ENCODE data around the gene TRIM71. TPM values are rescaled to one million over a fixed set of nuclear protein-coding genes. Genes with fewer than 3 reads are reported as not detected.
"Not testable (repeated sequence)": the region's sequence is repeated elsewhere in the genome, so short reads cannot be mapped to it uniquely, and the experiment has no call there.

Gene TRIM71
- total and polyA plus RNA-seq, 9 donors: 0.05 to 0.43 (median 0.07) TPM; not detected in 4

GRCh38 chr3:32913790-32914446 lies 96.1 kb downstream of the TRIM71 start:
- Histone ChIP-seq H3K36me3 (no peaks in the 10 kb centered on the region), H3K27me3 (no peaks in the 10 kb centered on the region), H3K27ac (no peak overlapping the region), H3K4me1 (ENCODE audit: insufficient read depth) (peaks cover 1% of the 10 kb centered on the region), H3K9me3 (no peaks in the 10 kb centered on the region), H3K4me3 (no peak overlapping the region)
- no peak for TF ChIP-seq CTCF (IDR thresholded peaks at IDR 0.05)
- no peak for TF ChIP-seq POLR2A (IDR thresholded peaks at IDR 0.05)
- no peak for TF ChIP-seq EP300 (IDR thresholded peaks at IDR 0.05)
- peak in 1 of 5 donors; percentile 53 for DNase-seq
- intact Hi-C loops (cut with DNase I): no loop called here
- 20 to 32% (median 24%) methylated on average over 7 of the region's 7 CpGs for WGBS, 3 donors

- TF ChIP-seq EP300 (IDR thresholded peaks at IDR 0.05) (no peak), CTCF (IDR thresholded peaks at IDR 0.05) (no peak), POLR2A (IDR thresholded peaks at IDR 0.05) (no peak)
- Histone ChIP-seq H3K4me3 (no peak overlapping the region), H3K9me3 (no peaks in the 10 kb centered on the region), H3K27me3 (no peaks in the 10 kb centered on the region), H3K36me3 (no peaks in the 10 kb centered on the region), H3K27ac (no peak overlapping the region), H3K4me1 (ENCODE audit: insufficient read depth) (no peaks in the 10 kb centered on the region)
- 78 to 87% (median 81%) methylated on average over 2 of the region's 2 CpGs for WGBS, 3 donors
- intact Hi-C loops (cut with DNase I): no loop called here
- no peak for DNase-seq
Observed at GRCh38 chr3:32919920-32920319, 102.1 kb downstream of the TRIM71 start.

DNA sequence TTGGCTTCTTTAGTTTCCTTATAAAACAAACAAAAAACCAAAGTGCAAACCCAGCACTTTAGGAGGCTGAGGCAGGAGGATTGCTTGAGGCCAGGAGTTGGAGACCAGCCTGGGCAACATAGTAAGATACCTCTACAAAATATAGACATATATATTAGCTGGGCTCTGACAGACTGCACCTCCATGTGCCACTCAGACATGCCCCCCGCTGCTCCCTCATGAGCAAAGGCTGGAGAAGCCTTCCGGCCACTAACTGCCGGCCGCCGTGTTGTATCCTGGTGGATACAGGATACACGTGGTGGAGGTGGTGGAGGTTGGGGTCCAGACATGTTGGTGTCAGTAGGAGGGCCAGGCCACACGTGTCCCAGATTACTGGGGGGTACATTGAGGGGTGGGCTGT lies 104.3 kb downstream of the TRIM71 start:
- 85 to 91% (median 87%) methylated on average over 7 of the region's 7 CpGs for WGBS, 3 donors
- DNase-seq: no peak
- no peaks in the 10 kb centered on the region for H3K4me1 ChIP-seq (ENCODE audit: insufficient read depth)
- H3K27me3 ChIP-seq: no peaks in the 10 kb centered on the region
- H3K36me3 ChIP-seq: no peaks in the 10 kb centered on the region
- no peaks in the 10 kb centered on the region for H3K9me3 ChIP-seq
- no peak overlapping the region for H3K27ac ChIP-seq
- intact Hi-C loops (cut with DNase I): no loop called here
- no peak overlapping the region for H3K4me3 ChIP-seq
- TF ChIP-seq POLR2A (IDR thresholded peaks at IDR 0.05) (no peak), EP300 (IDR thresholded peaks at IDR 0.05) (no peak), CTCF (IDR thresholded peaks at IDR 0.05) (no peak)

DNA sequence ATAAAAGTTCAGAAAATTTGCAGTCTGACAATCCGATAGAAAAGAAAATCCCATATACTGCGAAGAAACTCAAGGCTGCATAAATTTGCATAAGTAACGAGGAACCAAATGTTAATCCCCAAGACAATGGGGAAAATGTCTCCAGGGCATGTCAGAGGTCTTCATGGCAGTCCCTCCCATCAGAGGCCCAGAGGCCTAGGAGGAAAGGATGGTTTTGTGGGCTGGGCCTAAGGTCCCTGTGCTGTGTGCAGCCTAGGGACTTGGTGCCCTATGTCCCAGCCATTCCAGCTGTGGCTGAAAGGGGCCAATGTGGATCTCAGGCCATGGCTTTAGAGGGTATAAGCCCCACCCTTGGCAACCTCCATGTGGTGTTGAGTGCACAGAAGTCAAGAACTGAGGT lies 112.4 kb downstream of the TRIM71 start:
- 94 to 97% (median 97%) methylated on average over 3 of the region's 3 CpGs for WGBS, 3 donors
- TF ChIP-seq EP300 (IDR thresholded peaks at IDR 0.05): no peak
- no peak for TF ChIP-seq CTCF (IDR thresholded peaks at IDR 0.05)
- no peak for TF ChIP-seq POLR2A (IDR thresholded peaks at IDR 0.05)
- Histone ChIP-seq H3K4me1 (ENCODE audit: insufficient read depth) (no peaks in the 10 kb centered on the region), H3K9me3 (no peaks in the 10 kb centered on the region), H3K4me3 (no peak overlapping the region), H3K36me3 (no peaks in the 10 kb centered on the region), H3K27ac (no peak overlapping the region), H3K27me3 (no peaks in the 10 kb centered on the region)
- DNase-seq: no peak
- intact Hi-C loops (cut with DNase I): loop anchor here in 2 of 4 donors (10.0 kb wide), 2 partner anchors 195 to 425 kb away; partner anchors contain the start of gene CMTM6 (in 1 of the 2)

GRCh38 chr3:32931273-32931672 lies 113.5 kb downstream of the TRIM71 start:
- intact Hi-C loops (cut with DNase I): loop anchor here in 2 of 4 donors (10.0 kb wide), 2 partner anchors 196 to 426 kb away; partner anchors contain the start of gene CMTM6 (in 1 of the 2)
- WGBS, 3 donors: 65 to 77% (median 74%) methylated on average over 2 of the region's 2 CpGs
- H3K4me3 ChIP-seq: not testable (repeated sequence)

More at GRCh38 chr3:32931273-32931672, 113.5 kb downstream of the TRIM71 start:
- not testable (repeated sequence) for DNase-seq; H3K9me3 ChIP-seq; H3K36me3 ChIP-seq; H3K4me1 ChIP-seq (ENCODE audit: insufficient read depth); H3K27ac ChIP-seq; H3K27me3 ChIP-seq
